Chondrocyte (in vitro differentiated cells): Measurements from ENCODE around the gene CFL2. TPM values are rescaled to one million over a fixed set of nuclear protein-coding genes. Genes with fewer than 3 reads are reported as not detected.
"Not testable (repeated sequence)": the region's sequence is repeated elsewhere in the genome, so short reads cannot be mapped to it uniquely, and the experiment has no call there.

ENCODE experiments used
- DNase-seq: peaks from one replicate; pipeline ENCODE4 v3.0.0; 2021; ENCODE audit warnings: mixed read lengths, low spot score
- H3K27ac Mint-ChIP-seq: one replicate; pipeline ENCODE4 v1.8.0; 2021; ENCODE audit warnings: mild to moderate bottlenecking, moderate library complexity, mixed read lengths; ENCODE audit not compliant: unreplicated experiment
- H3K27me3 Mint-ChIP-seq: 2 replicates; pipeline ENCODE4 v1.8.0; 2021; ENCODE audit warnings: low read depth, mixed read lengths
- H3K36me3 Mint-ChIP-seq: 2 replicates; pipeline ENCODE4 v1.8.0; 2021; ENCODE audit warnings: low read depth, mixed read lengths
- H3K4me1 Mint-ChIP-seq: 2 replicates; pipeline ENCODE4 v1.8.0; 2021; ENCODE audit warnings: low read depth, mild to moderate bottlenecking, mixed read lengths
- H3K4me3 Mint-ChIP-seq: one replicate; pipeline ENCODE4 v1.8.0; 2021; ENCODE audit warnings: mild to moderate bottlenecking, moderate library complexity, mixed read lengths; ENCODE audit not compliant: unreplicated experiment
- H3K9me3 Mint-ChIP-seq: 2 replicates; pipeline ENCODE4 v1.8.0; 2021; ENCODE audit warnings: low read depth, mixed read lengths
- total RNA-seq: library from RNA; stranded (reverse); gene quantifications from 3 replicates; pipeline ENCODE4 v1.2.1, GENCODE V29; 2021
- TF ChIP-seq, protein P1 (sequence below): fragments of 200-600 bp; sonication (generic); IDR thresholded peaks from 2 replicates; pipeline ENCODE4 v1.5.0; 2021; ENCODE audit warnings: antibody characterized with exemption, mild to moderate bottlenecking, moderate library complexity

Gene CFL2
- total RNA-seq, 1 donor from 2014 or later: 84.5 TPM

DNA sequence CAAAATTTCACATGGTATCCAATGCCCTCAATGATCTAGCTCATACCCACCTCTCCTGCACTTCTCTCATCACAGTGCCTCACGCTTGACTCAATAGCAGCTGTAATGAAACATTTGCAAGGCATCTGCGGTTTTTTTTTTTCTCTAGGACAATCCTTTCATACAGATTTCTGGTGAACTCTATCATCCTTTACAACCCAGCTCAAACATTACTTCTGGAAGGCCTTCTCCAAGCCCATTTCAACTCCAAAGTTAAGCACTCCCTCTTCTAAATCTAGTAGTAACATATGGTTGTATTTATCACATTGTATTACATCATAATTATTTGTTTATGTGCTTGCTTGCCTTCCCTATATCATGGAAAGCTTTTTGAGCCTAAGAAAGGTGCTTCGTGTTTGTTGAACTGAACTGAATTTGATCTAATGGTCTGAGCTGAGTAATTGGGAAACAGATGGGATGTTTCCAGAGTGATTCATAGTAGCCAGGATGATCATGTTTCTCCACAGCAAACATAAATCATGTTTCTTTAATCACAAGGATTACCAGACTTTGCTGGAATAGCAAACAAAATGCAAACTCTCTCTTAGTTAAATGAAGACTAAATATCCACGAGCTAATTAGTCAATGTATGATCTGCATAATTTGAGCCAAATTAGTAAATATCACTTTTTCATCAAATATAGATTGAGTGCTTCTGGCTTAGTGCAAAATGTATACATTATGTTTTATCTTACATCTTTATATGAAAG, 14.3 kb downstream of the CFL2 start:
- DNase-seq: no peak
- Mint-ChIP-seq H3K4me1 (peaks cover 17% of the 10 kb centered on the region), H3K9me3 (no peaks in the 10 kb centered on the region), H3K27me3 (no peaks in the 10 kb centered on the region), H3K36me3 (no peaks in the 10 kb centered on the region), H3K4me3 (no peak overlapping the region), H3K27ac (peak overlapping the region; percentile 80)
- TF ChIP-seq, protein P1, sequence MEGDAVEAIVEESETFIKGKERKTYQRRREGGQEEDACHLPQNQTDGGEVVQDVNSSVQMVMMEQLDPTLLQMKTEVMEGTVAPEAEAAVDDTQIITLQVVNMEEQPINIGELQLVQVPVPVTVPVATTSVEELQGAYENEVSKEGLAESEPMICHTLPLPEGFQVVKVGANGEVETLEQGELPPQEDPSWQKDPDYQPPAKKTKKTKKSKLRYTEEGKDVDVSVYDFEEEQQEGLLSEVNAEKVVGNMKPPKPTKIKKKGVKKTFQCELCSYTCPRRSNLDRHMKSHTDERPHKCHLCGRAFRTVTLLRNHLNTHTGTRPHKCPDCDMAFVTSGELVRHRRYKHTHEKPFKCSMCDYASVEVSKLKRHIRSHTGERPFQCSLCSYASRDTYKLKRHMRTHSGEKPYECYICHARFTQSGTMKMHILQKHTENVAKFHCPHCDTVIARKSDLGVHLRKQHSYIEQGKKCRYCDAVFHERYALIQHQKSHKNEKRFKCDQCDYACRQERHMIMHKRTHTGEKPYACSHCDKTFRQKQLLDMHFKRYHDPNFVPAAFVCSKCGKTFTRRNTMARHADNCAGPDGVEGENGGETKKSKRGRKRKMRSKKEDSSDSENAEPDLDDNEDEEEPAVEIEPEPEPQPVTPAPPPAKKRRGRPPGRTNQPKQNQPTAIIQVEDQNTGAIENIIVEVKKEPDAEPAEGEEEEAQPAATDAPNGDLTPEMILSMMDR: no peak

DNA sequence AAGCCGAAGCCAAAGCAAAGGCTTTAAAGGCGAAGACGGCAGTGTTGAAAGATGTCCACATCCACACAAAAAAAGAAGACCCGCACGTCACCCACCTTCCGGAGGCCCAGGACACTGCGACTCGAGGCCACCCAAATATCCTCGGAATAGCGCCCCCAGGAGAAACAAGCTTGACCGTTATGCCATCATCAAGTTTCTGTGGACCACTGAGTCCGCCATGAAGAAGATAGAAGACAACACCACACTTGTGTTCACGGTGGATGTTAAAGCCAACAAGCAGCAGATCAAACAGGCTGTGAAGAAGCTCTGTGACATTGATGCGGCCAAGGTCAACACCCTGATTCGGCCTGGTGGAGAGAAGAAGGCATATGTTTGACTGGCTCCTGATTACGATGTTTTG, 20.2 kb downstream of the CFL2 start:
- H3K36me3 Mint-ChIP-seq, DNase-seq, H3K27ac Mint-ChIP-seq, H3K27me3 Mint-ChIP-seq, H3K4me3 Mint-ChIP-seq, H3K4me1 Mint-ChIP-seq, H3K9me3 Mint-ChIP-seq: not testable (repeated sequence)
- TF ChIP-seq, protein P1: peak; percentile 1

DNA sequence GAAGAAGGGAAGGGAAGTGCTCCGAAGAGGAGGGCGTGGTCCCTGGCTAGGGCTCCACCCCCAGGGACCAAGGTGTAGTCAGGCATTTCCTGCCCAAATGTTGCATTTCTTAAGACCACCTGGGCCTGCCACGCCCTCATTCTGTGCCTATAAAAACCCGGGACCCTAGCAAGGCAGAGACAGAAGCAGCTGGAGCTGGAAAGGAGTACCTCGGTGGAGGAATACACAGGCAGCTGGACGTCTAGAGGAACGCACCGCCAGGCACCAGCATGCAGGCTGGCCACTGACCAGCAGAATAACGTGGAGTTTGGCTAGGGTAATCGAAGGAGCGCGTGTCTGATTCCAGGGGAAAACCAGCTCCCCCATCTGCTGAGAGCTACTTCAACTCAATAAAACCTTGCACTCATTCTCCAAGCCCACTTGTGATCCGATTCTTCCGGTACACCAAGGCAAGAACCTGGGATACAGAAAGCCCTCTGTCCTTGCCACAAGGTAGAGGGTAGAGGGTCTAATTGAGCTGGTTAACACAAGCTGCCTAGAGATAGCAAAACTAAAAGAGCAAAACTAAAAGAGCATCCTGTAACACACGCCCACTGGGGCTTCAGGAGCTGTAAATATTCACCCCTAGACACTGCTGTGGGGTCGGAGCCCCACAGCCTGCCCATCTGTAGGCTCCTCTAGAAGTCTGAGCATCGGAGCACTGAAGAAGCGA, 21.0 kb downstream of the CFL2 start:
- no peak for DNase-seq
- Mint-ChIP-seq H3K27ac (no peak overlapping the region), H3K27me3 (no peaks in the 10 kb centered on the region), H3K9me3 (no peaks in the 10 kb centered on the region), H3K36me3 (no peaks in the 10 kb centered on the region), H3K4me3 (peak overlapping the region; percentile 61), H3K4me1 (peaks cover 9% of the 10 kb centered on the region)
- TF ChIP-seq, protein P1: no peak

GRCh38 chr14:34692898-34693227, 21.5 kb downstream of the CFL2 start:
- no peaks in the 10 kb centered on the region for H3K9me3 Mint-ChIP-seq
- peak overlapping the region; percentile 61 for H3K4me3 Mint-ChIP-seq
- TF ChIP-seq, protein P1: no peak
- no peaks in the 10 kb centered on the region for H3K27me3 Mint-ChIP-seq
- no peak for DNase-seq
- H3K4me1 Mint-ChIP-seq: peaks cover 9% of the 10 kb centered on the region
- H3K36me3 Mint-ChIP-seq: no peaks in the 10 kb centered on the region
- H3K27ac Mint-ChIP-seq: no peak overlapping the region

- Mint-ChIP-seq H3K9me3 (no peaks in the 10 kb centered on the region), H3K27ac (no peak overlapping the region), H3K4me3 (no peak overlapping the region), H3K4me1 (peaks cover 9% of the 10 kb centered on the region), H3K36me3 (no peaks in the 10 kb centered on the region), H3K27me3 (no peaks in the 10 kb centered on the region)
- TF ChIP-seq, protein P1: no peak
- no peak for DNase-seq
Measured at GRCh38 chr14:34692348-34692747, 22.0 kb downstream of the CFL2 start.
